ENCODE data around the gene QPCT.

The QPCT gene

GRCh38 chr2:37372000-37372399 is 27.6 kb downstream of the QPCT start:
- no peak for TF ChIP-seq POLR2A (IDR thresholded peaks at IDR 0.05; ENCODE audit: extremely low read depth, insufficient read length)
- no peak for TF ChIP-seq MYC (IDR thresholded peaks at IDR 0.05; ENCODE audit: low read depth, low read length)
- TF ChIP-seq CTCF (IDR thresholded peaks at IDR 0.05; ENCODE audit: low read depth, low read length): no peak
- no peak for TF ChIP-seq MAX (IDR thresholded peaks at IDR 0.05; ENCODE audit: low read depth, low read length)

GRCh38 chr2:37375741-37376288 is 31.4 kb downstream of the QPCT start:
- H3K4me3 ChIP-seq (ENCODE audit: low read depth, low read length): no peak overlapping the region
- TF ChIP-seq MAX (IDR thresholded peaks at IDR 0.05; ENCODE audit: low read depth, low read length) (no peak), MYC (IDR thresholded peaks at IDR 0.05; ENCODE audit: low read depth, low read length) (no peak), POLR2A (IDR thresholded peaks at IDR 0.05; ENCODE audit: extremely low read depth, insufficient read length) (no peak), CTCF (IDR thresholded peaks at IDR 0.05; ENCODE audit: low read depth, low read length) (no peak)
- no peak for DNase-seq (ENCODE audit: low read depth)

More at GRCh38 chr2:37372000-37372399, 27.6 kb downstream of the QPCT start:
- H3K4me3 ChIP-seq (ENCODE audit: low read depth, low read length): no peak overlapping the region
- DNase-seq (ENCODE audit: low read depth): no peak

- peak; percentile 15 for DNase-seq (ENCODE audit: low read depth)
- TF ChIP-seq MAX (IDR thresholded peaks at IDR 0.05; ENCODE audit: low read depth, low read length) (no peak), MYC (IDR thresholded peaks at IDR 0.05; ENCODE audit: low read depth, low read length) (no peak), CTCF (IDR thresholded peaks at IDR 0.05; ENCODE audit: low read depth, low read length) (no peak), POLR2A (IDR thresholded peaks at IDR 0.05; ENCODE audit: extremely low read depth, insufficient read length) (no peak)
- no peak overlapping the region for H3K4me3 ChIP-seq (ENCODE audit: low read depth, low read length)
Measured at GRCh38 chr2:37376421-37377186, 32.2 kb downstream of the QPCT start.

GRCh38 chr2:37377187-37377532 is 32.7 kb downstream of the QPCT start:
- DNase-seq (ENCODE audit: low read depth): peak; percentile 32
- no peak overlapping the region for H3K4me3 ChIP-seq (ENCODE audit: low read depth, low read length)
- TF ChIP-seq CTCF (IDR thresholded peaks at IDR 0.05; ENCODE audit: low read depth, low read length) (no peak), MYC (IDR thresholded peaks at IDR 0.05; ENCODE audit: low read depth, low read length) (no peak), POLR2A (IDR thresholded peaks at IDR 0.05; ENCODE audit: extremely low read depth, insufficient read length) (no peak), MAX (IDR thresholded peaks at IDR 0.05; ENCODE audit: low read depth, low read length) (no peak)

GRCh38 chr2:37378411-37378810 is 34.0 kb downstream of the QPCT start:
- no peak for TF ChIP-seq MAX (IDR thresholded peaks at IDR 0.05; ENCODE audit: low read depth, low read length)
- TF ChIP-seq CTCF (IDR thresholded peaks at IDR 0.05; ENCODE audit: low read depth, low read length): no peak
- no peak for TF ChIP-seq POLR2A (IDR thresholded peaks at IDR 0.05; ENCODE audit: extremely low read depth, insufficient read length)
- TF ChIP-seq MYC (IDR thresholded peaks at IDR 0.05; ENCODE audit: low read depth, low read length): no peak
- H3K4me3 ChIP-seq (ENCODE audit: low read depth, low read length): no peak overlapping the region
- no peak for DNase-seq (ENCODE audit: low read depth)
